HG02642 (cell line): ENCODE data around the gene SPSB4.

Experiments used
- ATAC-seq: cut with Tn5 transposase; IDR thresholded peaks from one replicate; pipeline ENCODE4 v1.9.1; 2021; ENCODE audit warnings: mild to moderate bottlenecking; ENCODE audit not compliant: unreplicated experiment, poor library complexity

The SPSB4 gene

GRCh38 chr3:141147657-141148056 lies 96.5 kb downstream of the SPSB4 start:
- ATAC-seq: no peak

- no peak for ATAC-seq
Measured at GRCh38 chr3:141148169-141148568, 97.0 kb downstream of the SPSB4 start.

- no peak for ATAC-seq
Measured at GRCh38 chr3:141148770-141149169, 97.6 kb downstream of the SPSB4 start.

GRCh38 chr3:141150081-141150830 lies 99.1 kb downstream of the SPSB4 start:
- ATAC-seq: no peak

GRCh38 chr3:141150931-141151330 lies 99.8 kb downstream of the SPSB4 start:
- no peak for ATAC-seq

GRCh38 chr3:141151439-141151838 lies 100.3 kb downstream of the SPSB4 start:
- ATAC-seq: no peak

- no peak for ATAC-seq
Measured at GRCh38 chr3:141152130-141152529, 101.0 kb downstream of the SPSB4 start.

GRCh38 chr3:141152801-141153678 lies 101.9 kb downstream of the SPSB4 start:
- ATAC-seq: no peak

- ATAC-seq: no peak
Measured at GRCh38 chr3:141153679-141153966, 102.5 kb downstream of the SPSB4 start.

- ATAC-seq: no peak
Measured at GRCh38 chr3:141164852-141165251, 113.7 kb downstream of the SPSB4 start.

GRCh38 chr3:141167681-141168080 lies 116.5 kb downstream of the SPSB4 start:
- ATAC-seq: no peak

GRCh38 chr3:141170678-141171295 lies 119.6 kb downstream of the SPSB4 start:
- ATAC-seq: no peak

GRCh38 chr3:141174674-141175073 lies 123.5 kb downstream of the SPSB4 start:
- no peak for ATAC-seq

GRCh38 chr3:141176775-141177174 lies 125.6 kb downstream of the SPSB4 start:
- no peak for ATAC-seq

GRCh38 chr3:141178026-141178425 lies 126.9 kb downstream of the SPSB4 start:
- no peak for ATAC-seq

GRCh38 chr3:141178551-141178950 lies 127.4 kb downstream of the SPSB4 start:
- no peak for ATAC-seq

GRCh38 chr3:141179983-141180382 lies 128.8 kb downstream of the SPSB4 start:
- ATAC-seq: no peak

- ATAC-seq: no peak
Measured at GRCh38 chr3:141181196-141181595, 130.0 kb downstream of the SPSB4 start.

GRCh38 chr3:141181819-141182218 lies 130.7 kb downstream of the SPSB4 start:
- ATAC-seq: no peak

GRCh38 chr3:141183606-141184005 lies 132.5 kb downstream of the SPSB4 start:
- ATAC-seq: no peak

- ATAC-seq: no peak
Measured at GRCh38 chr3:141184430-141184829, 133.3 kb downstream of the SPSB4 start.
